ENCODE results near the gene GNAL.
"Not testable (repeated sequence)": the region's sequence is repeated elsewhere in the genome, so short reads cannot be mapped to it uniquely, and the experiment has no call there.

Gene GNAL

DNA sequence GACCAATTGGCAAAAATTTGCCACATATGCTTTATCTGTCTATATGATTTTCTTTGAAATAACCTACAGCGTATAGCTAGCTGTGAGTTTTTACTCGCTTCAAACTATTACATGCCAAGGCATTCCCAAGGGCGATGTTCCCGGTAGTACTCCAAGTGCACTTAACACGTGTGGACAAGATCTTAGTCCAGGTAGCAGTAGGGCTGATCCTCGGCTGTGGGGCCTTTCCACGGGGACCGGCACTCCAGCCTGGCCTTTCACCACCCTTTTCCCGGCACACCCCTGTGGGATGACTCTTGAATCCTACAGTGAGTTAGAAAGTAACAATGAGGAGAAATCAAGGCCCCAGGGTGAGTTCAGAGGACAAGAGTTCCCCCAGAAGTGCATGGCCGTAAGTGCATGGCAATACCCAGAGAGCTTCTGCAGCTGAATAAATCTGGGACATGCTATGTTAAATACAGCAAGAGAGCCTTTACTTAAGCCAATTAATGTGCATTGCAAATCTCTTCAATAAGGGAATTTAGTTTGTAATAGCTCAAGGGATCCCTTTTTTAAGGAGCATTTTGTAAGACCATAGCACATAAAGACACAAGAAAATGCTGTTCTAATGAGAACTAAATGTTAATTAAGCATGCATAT is 188.6 kb downstream of the GNAL start:
- no peak for DNase-seq (ENCODE audit: low read depth)

DNA sequence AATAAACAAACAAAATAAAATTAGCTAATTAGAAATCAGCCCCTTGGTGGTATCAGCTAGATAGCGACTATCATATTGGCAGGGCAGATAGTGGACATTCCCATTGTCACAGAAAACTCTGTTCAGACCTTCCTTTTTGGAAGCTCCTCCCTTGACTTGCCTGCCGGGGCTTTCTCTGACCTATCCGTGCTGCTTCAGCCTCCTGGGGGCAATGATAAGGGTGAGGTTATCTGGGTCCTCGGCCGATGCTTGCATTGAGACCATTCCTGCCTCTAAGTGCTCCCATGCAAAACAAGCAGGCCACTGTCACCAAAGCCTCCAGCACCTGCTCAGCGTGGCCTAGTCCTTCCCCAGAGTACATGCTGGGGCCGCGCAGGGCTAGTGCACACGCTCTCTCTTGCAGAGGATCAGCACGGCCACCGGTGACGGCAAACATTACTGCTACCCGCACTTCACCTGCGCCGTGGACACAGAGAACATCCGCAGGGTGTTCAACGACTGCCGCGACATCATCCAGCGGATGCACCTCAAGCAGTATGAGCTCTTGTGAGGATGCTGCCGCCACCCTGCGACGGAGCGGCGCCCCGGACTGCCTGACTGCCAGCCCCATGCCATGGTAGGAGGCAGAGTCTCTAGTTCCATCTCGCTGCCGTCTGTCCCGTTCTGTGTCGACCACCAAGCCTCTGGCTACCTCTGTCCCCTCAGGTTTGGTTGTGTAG is 191.7 kb downstream of the GNAL start:
- no peak for DNase-seq (ENCODE audit: low read depth)

DNA sequence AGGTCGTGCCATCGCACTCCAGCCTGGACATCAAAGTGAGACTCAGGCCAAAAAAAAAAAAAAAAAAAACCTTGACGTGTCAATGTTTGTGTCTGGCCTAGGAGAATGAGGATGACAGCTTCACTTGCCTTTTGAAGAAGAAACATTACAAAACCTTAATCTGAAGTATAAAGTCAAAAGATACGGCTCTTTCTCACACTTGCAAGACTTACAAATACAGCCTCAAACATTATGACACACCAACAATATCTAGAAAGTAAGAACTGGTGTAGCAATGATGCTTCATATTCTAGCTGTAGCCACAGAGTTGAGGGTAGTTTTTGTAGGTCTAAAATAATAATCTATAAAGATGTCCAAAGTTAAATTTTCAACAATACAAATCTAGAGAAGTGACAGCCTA is 193.6 kb downstream of the GNAL start:
- DNase-seq (ENCODE audit: low read depth) = no peak

DNA sequence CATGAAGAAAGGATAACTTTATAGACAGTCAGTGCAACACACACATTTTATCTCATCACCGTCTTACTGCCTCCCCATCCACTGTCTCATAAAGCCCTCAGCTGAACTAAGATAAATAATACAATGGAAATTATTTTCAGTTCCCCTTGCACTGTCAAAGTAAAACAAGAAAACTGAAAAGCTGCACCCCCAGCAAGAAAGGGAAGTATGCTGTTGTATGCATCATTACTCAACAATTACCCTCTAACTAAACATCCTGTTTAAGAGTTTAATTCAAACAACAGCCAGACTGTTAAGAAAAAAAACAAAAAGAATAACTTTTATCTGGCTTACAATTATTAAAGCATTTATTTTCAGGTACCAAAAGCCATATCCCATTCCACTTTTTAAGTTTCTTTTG is 194.1 kb downstream of the GNAL start:
- DNase-seq (ENCODE audit: low read depth) = peak; percentile 15

- DNase-seq (ENCODE audit: low read depth) = no peak
These were observed 195.4 kb downstream of the GNAL start for GRCh38 chr18:11884396-11885030.

DNA sequence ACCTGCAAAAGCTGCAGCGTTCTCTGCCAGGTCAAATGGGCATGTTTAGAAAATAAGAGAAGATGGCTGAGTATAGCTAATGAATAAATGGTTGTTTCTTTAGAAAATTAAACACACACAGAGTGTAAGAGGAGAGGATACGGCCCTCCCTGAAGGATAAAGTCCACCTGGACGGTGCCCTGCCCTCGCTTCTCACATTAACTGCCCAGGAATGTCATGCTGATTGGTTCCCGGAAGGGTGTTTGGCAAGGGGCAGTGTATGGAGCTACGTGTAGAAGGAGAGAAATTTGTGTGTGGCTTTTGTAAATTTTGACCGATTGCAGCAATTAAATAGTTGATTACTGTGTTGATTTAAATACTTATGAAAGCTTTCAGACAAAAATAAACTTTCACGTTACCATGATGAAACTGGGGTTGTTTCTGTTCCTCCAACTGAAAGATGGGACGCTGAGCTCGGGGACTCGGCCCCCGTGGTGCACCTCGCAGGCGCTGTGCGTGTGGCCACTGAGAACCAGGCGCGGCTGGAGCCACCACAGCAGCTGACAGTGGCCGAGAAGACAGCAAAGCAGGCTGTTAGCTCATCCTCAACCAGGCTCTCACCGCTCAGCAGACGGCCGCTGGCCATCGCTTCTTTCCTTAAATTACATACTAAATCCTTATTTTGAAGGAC is 196.3 kb downstream of the GNAL start:
- DNase-seq (ENCODE audit: low read depth) = no peak

DNA sequence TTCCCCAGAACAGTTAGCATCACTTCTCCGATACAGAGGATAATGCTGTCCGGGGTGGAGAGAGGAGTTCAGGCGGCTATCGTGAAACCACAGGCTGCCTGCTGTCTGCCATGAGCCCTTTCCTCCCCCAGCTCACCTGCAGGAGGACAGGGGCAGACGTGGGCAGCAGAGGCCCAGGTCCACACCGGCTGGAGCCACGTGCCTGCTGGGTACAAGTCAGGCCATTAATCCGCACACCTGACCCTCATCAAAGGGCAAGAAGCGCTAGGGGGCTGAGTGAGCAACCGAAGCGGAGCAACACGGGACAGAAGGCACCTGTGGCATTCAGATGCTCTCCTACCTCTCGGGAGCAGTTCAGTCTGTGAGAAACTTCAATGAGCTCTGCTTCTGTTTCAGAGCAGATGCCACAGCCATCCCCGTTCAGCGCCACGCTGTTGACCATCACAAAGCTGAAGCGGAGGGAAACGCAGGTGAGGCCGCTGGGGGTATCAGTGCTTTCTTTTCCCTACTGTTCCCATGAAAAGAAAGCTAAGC is 197.6 kb downstream of the GNAL start:
- no peak for DNase-seq (ENCODE audit: low read depth)

DNA sequence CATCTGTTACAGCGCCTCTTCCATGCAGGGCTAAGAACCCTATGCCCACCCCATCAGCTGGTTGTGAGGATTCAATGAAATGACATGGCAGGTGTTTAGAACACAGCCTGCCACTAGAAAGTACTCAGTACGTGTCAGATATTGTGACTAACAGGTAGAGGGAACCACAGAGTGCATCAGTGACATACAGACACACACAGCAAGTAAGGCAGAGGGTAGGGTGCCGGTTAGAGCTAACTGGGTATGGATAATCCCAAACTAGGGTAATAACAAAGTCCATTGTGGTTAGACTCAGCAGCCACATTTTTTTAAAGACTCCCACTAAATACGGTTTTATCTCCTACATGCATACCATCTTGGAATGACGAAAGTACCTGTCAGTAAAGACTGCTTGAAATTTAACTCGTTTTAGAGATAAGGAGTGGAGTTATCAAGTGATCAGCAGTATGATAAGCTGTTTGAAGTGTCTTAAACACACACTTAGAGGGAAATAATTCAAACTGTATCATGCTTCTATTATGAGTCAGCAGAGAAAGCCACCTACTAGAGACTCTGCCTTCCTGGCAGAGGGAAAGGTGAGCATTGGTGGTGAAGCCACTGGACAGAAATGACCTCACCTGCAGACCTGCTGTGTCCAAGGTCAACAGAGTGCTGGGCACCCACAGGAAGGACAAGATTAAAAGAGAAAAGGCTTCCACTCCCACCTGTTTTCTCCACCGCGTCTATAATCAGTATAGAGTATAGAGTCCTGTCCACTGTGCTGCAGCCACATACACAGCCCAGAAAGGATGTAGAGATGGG is 198.5 kb downstream of the GNAL start:
- DNase-seq (ENCODE audit: low read depth) = peak; percentile 7

DNA sequence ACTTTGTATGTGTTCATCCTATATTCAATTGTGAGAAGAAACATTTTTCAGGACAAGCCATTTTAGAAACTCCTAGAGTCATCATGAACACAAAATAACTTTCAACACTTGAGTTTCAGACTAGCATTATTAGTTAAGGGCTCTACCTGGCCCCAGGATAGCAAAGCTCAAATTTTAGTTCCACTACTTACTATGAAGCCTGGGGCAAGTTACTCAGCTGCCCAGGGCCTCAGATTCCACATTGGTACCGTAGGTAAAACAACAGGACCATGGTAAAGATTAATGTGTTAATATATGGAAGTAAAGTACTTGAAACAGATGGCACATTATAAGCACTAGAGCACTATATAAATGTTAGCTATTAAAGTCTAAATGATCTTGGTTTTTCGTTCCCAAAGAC is 199.7 kb downstream of the GNAL start:
- DNase-seq (ENCODE audit: low read depth) = no peak

DNA sequence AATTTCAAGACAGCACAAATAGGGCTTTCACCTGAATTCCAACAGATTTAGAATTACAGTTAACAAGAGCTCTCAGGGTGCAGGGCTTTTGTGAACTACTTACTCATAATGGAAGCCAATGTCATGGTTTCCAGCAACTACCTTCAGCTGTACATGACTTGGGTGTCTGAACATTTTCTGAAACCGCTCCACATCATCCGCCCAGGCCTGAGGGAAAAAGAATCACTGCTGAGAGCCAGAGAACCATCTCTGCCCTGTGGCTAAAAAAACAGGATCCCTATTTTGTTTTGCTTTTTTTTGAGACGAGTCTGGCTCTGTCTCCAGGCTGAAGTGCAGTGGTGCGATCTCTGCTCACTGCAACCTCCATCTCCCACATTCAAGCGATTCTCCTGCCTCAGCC is 200.2 kb downstream of the GNAL start:
- DNase-seq (ENCODE audit: low read depth) = no peak

DNA sequence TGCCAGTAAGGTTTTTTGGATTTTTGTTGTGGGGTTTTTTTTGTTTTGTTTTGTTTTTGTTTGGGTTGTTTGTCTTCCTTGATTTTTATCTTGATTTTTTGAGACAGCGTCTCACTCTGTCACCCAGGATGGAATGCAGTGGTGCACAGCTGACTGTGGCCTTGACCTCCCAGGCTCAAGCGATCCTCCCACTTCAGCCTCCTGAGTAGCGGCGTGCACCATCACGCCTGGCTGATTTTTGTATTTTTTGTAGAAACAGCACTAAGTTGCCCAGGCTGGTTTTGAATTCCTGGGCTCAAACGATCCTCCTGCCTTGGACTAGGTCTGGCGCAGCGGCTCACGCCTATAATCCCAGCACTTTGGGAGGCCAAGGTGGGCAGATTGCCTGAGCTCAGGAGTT is 202.7 kb downstream of the GNAL start:
- DNase-seq (ENCODE audit: low read depth) = no peak

DNA sequence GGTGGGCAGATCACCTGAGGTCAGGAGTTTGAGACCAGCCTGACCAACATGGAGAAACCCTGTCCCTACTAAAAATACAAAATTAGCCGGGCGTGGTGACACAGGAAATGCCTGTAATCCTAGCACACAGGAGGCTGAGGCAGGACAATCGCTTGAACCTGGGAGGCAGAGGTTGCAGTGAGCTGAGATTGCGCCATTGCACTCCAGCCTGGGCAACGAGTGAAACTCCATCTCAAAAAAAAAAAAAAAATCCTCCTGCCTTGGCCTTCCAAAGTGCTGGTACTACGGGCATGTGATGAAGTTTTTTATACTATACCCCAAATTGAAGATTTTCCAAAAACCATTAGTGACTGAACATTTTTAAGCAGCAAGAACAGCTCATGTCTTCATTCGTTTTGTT is 203.4 kb downstream of the GNAL start:
- not testable (repeated sequence) for DNase-seq (ENCODE audit: low read depth)

GRCh38 chr18:11897781-11898180 is 208.7 kb downstream of the GNAL start:
- no peak for DNase-seq (ENCODE audit: low read depth)

DNA sequence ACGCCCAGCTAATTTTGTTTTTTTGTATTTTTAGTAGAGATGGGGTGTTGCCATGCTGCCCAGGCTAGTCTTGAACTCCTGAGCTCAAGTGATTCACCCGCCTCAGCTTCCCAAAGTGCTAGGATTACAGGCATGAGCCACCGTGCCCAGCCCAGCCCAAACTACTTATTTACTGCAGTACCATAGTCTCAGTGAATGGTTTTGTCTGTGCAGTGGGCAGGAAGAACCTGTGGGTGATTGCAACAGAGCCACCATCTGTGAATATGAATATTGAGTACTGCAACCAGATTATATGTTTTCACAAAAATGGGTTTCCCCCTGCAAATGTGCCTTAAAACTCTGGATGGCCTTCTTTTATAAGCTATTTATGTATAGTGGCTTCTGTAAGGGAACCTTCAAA is 210.0 kb downstream of the GNAL start:
- no peak for DNase-seq (ENCODE audit: low read depth)

DNA sequence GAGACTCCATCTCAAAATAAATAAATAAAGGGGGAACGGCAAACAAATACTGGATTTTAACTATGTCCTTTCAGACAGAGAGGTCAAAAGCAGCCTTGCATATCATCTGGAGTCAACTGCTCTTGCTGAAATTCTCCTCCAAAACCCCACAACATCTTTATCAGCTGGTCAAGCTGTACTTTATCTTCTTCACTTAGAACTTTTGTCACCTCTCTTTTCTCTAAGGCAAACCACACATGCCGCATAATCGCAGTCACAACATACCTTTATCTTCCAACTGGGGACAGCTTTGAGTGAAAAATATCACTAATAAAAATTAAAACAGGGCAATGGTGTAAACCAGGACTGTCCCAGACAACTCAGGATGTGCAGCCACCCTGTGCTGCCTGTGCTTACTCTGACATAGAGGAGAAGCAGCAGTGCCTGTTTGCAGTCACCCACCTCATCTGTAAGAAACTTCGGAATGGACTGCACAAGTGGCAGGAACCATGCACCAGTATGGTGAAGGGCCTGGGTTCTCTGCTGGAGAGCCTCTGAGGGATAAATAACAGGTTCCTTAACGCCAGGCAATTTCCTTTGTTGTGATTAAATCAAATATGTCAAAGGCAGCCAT is 212.9 kb downstream of the GNAL start:
- no peak for DNase-seq (ENCODE audit: low read depth)

DNA sequence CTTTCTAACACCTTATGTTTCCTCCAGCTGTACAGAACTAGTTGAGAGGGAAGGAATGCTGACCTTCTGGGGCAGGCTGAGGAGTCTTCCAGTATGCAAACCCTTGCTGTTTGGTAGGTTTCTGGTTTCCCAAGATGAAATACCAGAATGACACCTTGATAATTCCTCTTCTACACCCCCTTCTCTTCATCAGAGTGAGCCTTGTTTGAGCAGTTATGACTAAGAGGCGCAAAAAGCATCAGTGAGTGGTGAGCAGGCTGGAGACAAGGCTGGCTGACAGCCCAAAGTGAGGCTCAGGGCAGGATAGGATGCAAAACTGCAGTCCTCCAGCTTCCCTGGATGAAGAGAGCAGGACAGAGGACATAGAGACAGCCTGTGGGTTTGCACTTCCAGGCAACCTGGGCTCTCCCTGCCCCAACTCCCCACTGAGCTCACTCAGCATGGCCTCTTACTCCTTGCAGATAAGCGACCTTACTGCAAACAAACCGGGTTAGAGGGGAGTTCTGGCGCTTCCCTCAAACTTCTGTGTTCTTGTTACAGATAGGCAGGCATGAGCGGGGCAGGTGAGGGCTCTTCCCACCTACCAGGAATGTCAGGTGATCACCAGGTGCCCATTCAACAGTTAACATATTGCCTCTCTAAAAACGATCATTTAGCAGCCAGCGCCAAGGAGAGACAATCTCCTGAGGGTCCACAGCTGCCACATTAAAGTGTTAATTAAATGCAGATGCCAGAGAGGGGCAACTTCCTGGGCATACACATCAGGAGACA is 213.6 kb downstream of the GNAL start:
- peak; percentile 25 for DNase-seq (ENCODE audit: low read depth)

DNA sequence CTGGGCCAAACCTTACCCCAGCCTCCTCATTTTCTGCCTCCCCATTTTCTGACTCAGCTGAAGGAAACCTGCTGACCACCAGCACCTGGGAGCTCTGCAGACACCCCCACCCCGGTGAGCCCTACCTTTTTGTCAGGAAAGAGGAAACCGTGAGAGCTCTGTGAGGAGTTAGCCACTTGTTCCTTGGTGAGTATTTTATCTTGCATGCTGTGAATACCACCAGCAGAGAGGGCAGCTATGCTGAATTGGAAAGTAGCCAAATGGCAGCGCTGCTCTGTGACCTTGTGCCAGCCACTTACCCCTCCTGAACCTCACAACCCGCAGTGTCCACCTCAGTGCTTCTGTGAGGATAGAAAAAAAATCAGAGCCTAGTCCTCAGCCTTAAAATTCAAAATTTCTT is 216.5 kb downstream of the GNAL start:
- no peak for DNase-seq (ENCODE audit: low read depth)

DNA sequence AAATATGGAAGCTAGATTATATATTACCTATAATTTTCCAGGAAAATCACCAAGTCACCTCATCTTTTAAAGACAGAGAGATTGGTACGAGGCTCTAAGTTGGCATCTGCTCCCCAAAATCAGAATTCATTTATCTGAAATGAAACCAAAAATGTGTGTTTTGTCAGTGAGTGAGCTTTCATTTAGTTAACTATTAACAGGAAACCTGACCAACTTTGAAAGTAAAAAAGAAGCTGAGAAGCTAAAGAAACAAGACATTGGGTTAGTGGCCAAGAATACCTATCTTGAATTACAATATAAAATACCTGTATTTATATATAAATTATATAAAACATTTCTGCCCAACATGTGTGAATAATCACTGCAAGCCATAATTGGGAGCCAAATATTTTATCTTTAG is 217.1 kb downstream of the GNAL start:
- no peak for DNase-seq (ENCODE audit: low read depth)

- DNase-seq (ENCODE audit: low read depth) = no peak
These were observed 218.1 kb downstream of the GNAL start for GRCh38 chr18:11906926-11907874.

Measured in iris pigment epithelial cell (primary cell).